Measurements from ENCODE around the gene CRYBG1. TPM values are rescaled to one million over a fixed set of nuclear protein-coding genes. Genes with fewer than 3 reads are reported as not detected.

The CRYBG1 gene
- total and polyA plus RNA-seq, 10 of the 15 experiments (the other 5 are each of a cell fraction or from before 2014, with no cell fraction given), result 6.5 to 57.0 (median 25.2) TPM

GRCh38 chr6:106617857-106618256, 257.3 kb downstream of the CRYBG1 start:
- ATAC-seq (no peak), FAIRE-seq (no peak), DNase-seq (ENCODE audit: low read depth, low spot score) (no peak)
- no peaks in the 10 kb centered on the region for H3K9me3 ChIP-seq (replicated peaks; ENCODE audit: control insufficient read depth, insufficient read depth, low read length)
- TF ChIP-seq MAX (IDR thresholded peaks at IDR 0.05; ENCODE audit: low read depth, low read length) (no peak), E4F1 (IDR thresholded peaks at IDR 0.05; ENCODE audit: borderline replicate concordance, partially characterized antibody) (no peak), FOXM1 (IDR thresholded peaks at IDR 0.05; ENCODE audit: low read depth, low read length) (no peak), IKZF1 (conservative IDR thresholded peaks at IDR 0.05) (no peak), MYC (IDR thresholded peaks at IDR 0.05; ENCODE audit: insufficient read depth, insufficient read length, insufficient replicate concordance, low read length, severe bottlenecking) (no peak), RAD51 (IDR thresholded peaks at IDR 0.05) (no peak), BACH1 (IDR thresholded peaks at IDR 0.05; ENCODE audit: borderline replicate concordance) (no peak), ZNF217 (IDR thresholded peaks at IDR 0.05) (no peak), JUND (IDR thresholded peaks at IDR 0.05; ENCODE audit: low read depth, low read length) (no peak), TARDBP (IDR thresholded peaks at IDR 0.05; ENCODE audit: borderline replicate concordance) (no peak), ETV6 (conservative IDR thresholded peaks at IDR 0.05 in 1 of 2, IDR thresholded peaks at IDR 0.05 in 1 of 2; ENCODE audit: borderline replicate concordance in 1 of 2, low read depth in 1 of 2) (no peak), MEF2A (IDR thresholded peaks at IDR 0.05; ENCODE audit: insufficient read depth, low read depth, low read length) (no peak), ZBTB33 (IDR thresholded peaks at IDR 0.05) (no peak), ATF2 (IDR thresholded peaks at IDR 0.05; ENCODE audit: low read length) (no peak)
- H3K27ac ChIP-seq (ENCODE audit: control insufficient read depth, insufficient read depth), result no peak overlapping the region
- no peak overlapping the region for H3K9ac ChIP-seq (ENCODE audit: control insufficient read depth, insufficient read depth, low read length)
- intact Hi-C loops (cut with micrococcal nuclease; ENCODE audit: unreplicated experiment), result no loop called here
- no peaks in the 10 kb centered on the region for H3K27me3 ChIP-seq (replicated peaks in 1 of 2; ENCODE audit: control insufficient read depth in 2 of 2, insufficient read depth in 2 of 2, low read length in 1 of 2)
- H3K36me3 ChIP-seq (ENCODE audit: control insufficient read depth in 2 of 2, insufficient read depth in 2 of 2, low read length in 1 of 2), result 0 out of 4 replicates have a peak, but pooled peaks cover 0 to 6% of the 10 kb centered on the region in 2 experiments
- ChIA-PET RAD21 (ENCODE audit: unreplicated experiment) (interaction anchor here (0.8 to 1.8 kb wide), 3 partner anchors 9 to 84 kb away, joined by 3 to 10 read pairs (median 3); no protein-coding TSS in a partner anchor), SMC1A (ENCODE audit: uncharacterized antibody, unreplicated experiment) (interaction anchor here (0.8 to 2.9 kb wide), 9 partner anchors 10 to 324 kb away, joined by 3 to 12 read pairs (median 4); partner anchors contain the start of genes QRSL1 and RTN4IP1), CTCF (interaction anchor here (0.8 to 2.6 kb wide), 7 partner anchors 9 to 362 kb away, joined by 3 to 13 read pairs (median 6); partner anchors contain the start of genes QRSL1 and RTN4IP1), POLR2A (interaction anchor here (1.2 kb wide), 1 partner anchor 10 kb away, joined by 3 read pairs; no protein-coding TSS in a partner anchor)
- no peak overlapping the region for H3K4me2 ChIP-seq (ENCODE audit: control insufficient read depth, insufficient read depth)
- in situ Hi-C loops (cut with MboI), result no loop called here
- H3K4me1 ChIP-seq (ENCODE audit: control insufficient read depth, insufficient read depth, low read length), result peaks cover 4% of the 10 kb centered on the region; the same call in 1 of the 2 replicates
- BruUV-seq (replicated peaks), result no TSS peak
- no peaks in the 10 kb centered on the region for H3K79me2 ChIP-seq (ENCODE audit: control insufficient read depth, insufficient read depth, low read length)
- WGBS (ENCODE audit: insufficient coverage, insufficient replicate concordance, low lambda C conversion rate, missing lambda C conversion rate), result 100% methylated on average over 1 of the region's 1 CpG
- H3K4me3 ChIP-seq, result no peak overlapping the region
- H2AFZ ChIP-seq (ENCODE audit: control insufficient read depth, low read depth, low read length), result no peak overlapping the region
- H4K20me1 ChIP-seq (ENCODE audit: control insufficient read depth, insufficient read depth), result no peaks in the 10 kb centered on the region
